HG03135 (cell line): Measurements from ENCODE around the gene SCUBE3.

Experiments
- ATAC-seq: cut with Tn5 transposase; IDR thresholded peaks from one replicate; pipeline ENCODE4 v1.9.1; 2021; ENCODE audit warnings: mild to moderate bottlenecking, moderate library complexity; ENCODE audit not compliant: unreplicated experiment

The SCUBE3 gene

GRCh38 chr6:35213824-35214756, at the start of gene SCUBE3:
SCUBE3 (plus strand) TSS chr6:35213956; CDS start chr6:35214419, 463 bp downstream.
- ATAC-seq = no peak

- ATAC-seq = no peak
Measured at GRCh38 chr6:35164277-35164676, 49.5 kb upstream of the SCUBE3 start.

GRCh38 chr6:35164868-35165267, 48.9 kb upstream of the SCUBE3 start:
- no peak for ATAC-seq

GRCh38 chr6:35165630-35166071, 48.1 kb upstream of the SCUBE3 start:
- no peak for ATAC-seq

- ATAC-seq = no peak
Measured at GRCh38 chr6:35166116-35166515, 47.6 kb upstream of the SCUBE3 start.

- no peak for ATAC-seq
Measured at GRCh38 chr6:35166520-35166919, 47.2 kb upstream of the SCUBE3 start.

- ATAC-seq = no peak
Measured at GRCh38 chr6:35167505-35167904, 46.3 kb upstream of the SCUBE3 start.

GRCh38 chr6:35168461-35168861, 45.3 kb upstream of the SCUBE3 start:
- no peak for ATAC-seq

- no peak for ATAC-seq
Measured at GRCh38 chr6:35170166-35170565, 43.6 kb upstream of the SCUBE3 start.

- ATAC-seq = no peak
Measured at GRCh38 chr6:35170891-35171290, 42.9 kb upstream of the SCUBE3 start.

- ATAC-seq = no peak
Measured at GRCh38 chr6:35173044-35173426, 40.7 kb upstream of the SCUBE3 start.

- no peak for ATAC-seq
Measured at GRCh38 chr6:35173427-35174087, 40.2 kb upstream of the SCUBE3 start.

GRCh38 chr6:35174088-35174434, 39.7 kb upstream of the SCUBE3 start:
- no peak for ATAC-seq

- no peak for ATAC-seq
Measured at GRCh38 chr6:35174501-35174900, 39.3 kb upstream of the SCUBE3 start.

GRCh38 chr6:35176301-35177024, 37.3 kb upstream of the SCUBE3 start:
- no peak for ATAC-seq

GRCh38 chr6:35177157-35177556, 36.6 kb upstream of the SCUBE3 start:
- ATAC-seq = no peak

- ATAC-seq = no peak
Measured at GRCh38 chr6:35177596-35177995, 36.2 kb upstream of the SCUBE3 start.

- ATAC-seq = no peak
Measured at GRCh38 chr6:35178012-35178411, 35.7 kb upstream of the SCUBE3 start.

GRCh38 chr6:35178932-35179832, 34.6 kb upstream of the SCUBE3 start:
- no peak for ATAC-seq

- no peak for ATAC-seq
Measured at GRCh38 chr6:35179901-35180535, 33.7 kb upstream of the SCUBE3 start.
